Measurements from ENCODE around the gene THSD4. TPM values are rescaled to one million over a fixed set of nuclear protein-coding genes. Genes with fewer than 3 reads are reported as not detected.

The THSD4 gene
- total RNA-seq, 1 experiment from 2014 or later: 0.29 TPM

GRCh38 chr15:71085809-71086208 lies 29.5 kb upstream of the THSD4 start:
- peaks cover 12% of the 10 kb centered on the region for H3K27me3 Mint-ChIP-seq (ENCODE audit: insufficient read depth, unreplicated experiment)
- intact Hi-C loops (cut with micrococcal nuclease; ENCODE audit: unreplicated experiment): no loop called here
- H3K4me1 Mint-ChIP-seq (ENCODE audit: low read depth, unreplicated experiment): no peaks in the 10 kb centered on the region
- no peak for DNase-seq
- Histone ChIP-seq H3K9me3 (no peaks in the 10 kb centered on the region), H3K4me1 (no peaks in the 10 kb centered on the region), H3K4me3 (ENCODE audit: low read depth, low read length) (no peak overlapping the region), H3K36me3 (ENCODE audit: control insufficient read depth, insufficient read depth, low read length) (no peaks in the 10 kb centered on the region), H3K27me3 (replicated peaks; ENCODE audit: control insufficient read depth, insufficient read depth, low read length) (no peaks in the 10 kb centered on the region)
- no peak overlapping the region for H3K27ac Mint-ChIP-seq (ENCODE audit: unreplicated experiment)
- no TSS peak for BruUV-seq (replicated peaks)
- H3K9me3 Mint-ChIP-seq (ENCODE audit: unreplicated experiment): peaks cover 9% of the 10 kb centered on the region
- ChIA-PET POLR2A (no interaction called here), CTCF (no interaction called here)
- H3K4me3 Mint-ChIP-seq (ENCODE audit: unreplicated experiment): no peak overlapping the region
- no peaks in the 10 kb centered on the region for H3K36me3 Mint-ChIP-seq (ENCODE audit: insufficient read depth, unreplicated experiment)
- TF ChIP-seq, protein P1, sequence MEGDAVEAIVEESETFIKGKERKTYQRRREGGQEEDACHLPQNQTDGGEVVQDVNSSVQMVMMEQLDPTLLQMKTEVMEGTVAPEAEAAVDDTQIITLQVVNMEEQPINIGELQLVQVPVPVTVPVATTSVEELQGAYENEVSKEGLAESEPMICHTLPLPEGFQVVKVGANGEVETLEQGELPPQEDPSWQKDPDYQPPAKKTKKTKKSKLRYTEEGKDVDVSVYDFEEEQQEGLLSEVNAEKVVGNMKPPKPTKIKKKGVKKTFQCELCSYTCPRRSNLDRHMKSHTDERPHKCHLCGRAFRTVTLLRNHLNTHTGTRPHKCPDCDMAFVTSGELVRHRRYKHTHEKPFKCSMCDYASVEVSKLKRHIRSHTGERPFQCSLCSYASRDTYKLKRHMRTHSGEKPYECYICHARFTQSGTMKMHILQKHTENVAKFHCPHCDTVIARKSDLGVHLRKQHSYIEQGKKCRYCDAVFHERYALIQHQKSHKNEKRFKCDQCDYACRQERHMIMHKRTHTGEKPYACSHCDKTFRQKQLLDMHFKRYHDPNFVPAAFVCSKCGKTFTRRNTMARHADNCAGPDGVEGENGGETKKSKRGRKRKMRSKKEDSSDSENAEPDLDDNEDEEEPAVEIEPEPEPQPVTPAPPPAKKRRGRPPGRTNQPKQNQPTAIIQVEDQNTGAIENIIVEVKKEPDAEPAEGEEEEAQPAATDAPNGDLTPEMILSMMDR (IDR thresholded peaks at IDR 0.05; ENCODE audit: insufficient read depth in 1 of 2, low read depth in 1 of 2, low read length in 1 of 2, severe bottlenecking in 1 of 2, unreplicated experiment in 1 of 2): no peak

DNA sequence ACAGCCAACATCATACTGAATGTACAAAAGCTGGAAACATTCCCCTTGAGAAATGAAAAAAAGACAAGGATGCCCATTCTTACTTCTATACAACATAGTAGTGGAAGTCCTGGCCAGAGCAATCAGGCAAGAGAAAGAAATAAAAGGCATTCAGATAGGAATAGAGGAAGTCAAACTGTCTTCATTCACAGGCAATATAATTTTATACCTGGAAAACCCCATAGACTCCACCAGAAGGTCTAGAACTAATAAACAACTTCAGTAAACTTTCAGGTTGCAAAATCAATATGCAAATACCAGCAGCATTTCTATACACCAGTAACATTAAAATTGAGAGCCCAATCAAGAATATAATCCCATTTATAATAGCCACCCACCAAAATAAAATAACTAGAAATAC lies 27.1 kb upstream of the THSD4 start:
- ChIA-PET CTCF (no interaction called here), POLR2A (no interaction called here)
- Mint-ChIP-seq H3K4me3 (ENCODE audit: unreplicated experiment) (no peak overlapping the region), H3K4me1 (ENCODE audit: low read depth, unreplicated experiment) (no peaks in the 10 kb centered on the region), H3K27me3 (ENCODE audit: insufficient read depth, unreplicated experiment) (peaks cover 3% of the 10 kb centered on the region), H3K36me3 (ENCODE audit: insufficient read depth, unreplicated experiment) (no peaks in the 10 kb centered on the region), H3K9me3 (ENCODE audit: unreplicated experiment) (peaks cover 9% of the 10 kb centered on the region), H3K27ac (ENCODE audit: unreplicated experiment) (no peak overlapping the region)
- Histone ChIP-seq H3K36me3 (ENCODE audit: control insufficient read depth, insufficient read depth, low read length) (no peaks in the 10 kb centered on the region), H3K27me3 (replicated peaks; ENCODE audit: control insufficient read depth, insufficient read depth, low read length) (no peaks in the 10 kb centered on the region), H3K9me3 (no peaks in the 10 kb centered on the region), H3K4me1 (no peaks in the 10 kb centered on the region), H3K4me3 (ENCODE audit: low read depth, low read length) (no peak overlapping the region)
- no peak for DNase-seq
- TF ChIP-seq, protein P1 (IDR thresholded peaks at IDR 0.05; ENCODE audit: insufficient read depth in 1 of 2, low read depth in 1 of 2, low read length in 1 of 2, severe bottlenecking in 1 of 2, unreplicated experiment in 1 of 2): no peak
- no TSS peak for BruUV-seq (replicated peaks)
- intact Hi-C loops (cut with micrococcal nuclease; ENCODE audit: unreplicated experiment): no loop called here

DNA sequence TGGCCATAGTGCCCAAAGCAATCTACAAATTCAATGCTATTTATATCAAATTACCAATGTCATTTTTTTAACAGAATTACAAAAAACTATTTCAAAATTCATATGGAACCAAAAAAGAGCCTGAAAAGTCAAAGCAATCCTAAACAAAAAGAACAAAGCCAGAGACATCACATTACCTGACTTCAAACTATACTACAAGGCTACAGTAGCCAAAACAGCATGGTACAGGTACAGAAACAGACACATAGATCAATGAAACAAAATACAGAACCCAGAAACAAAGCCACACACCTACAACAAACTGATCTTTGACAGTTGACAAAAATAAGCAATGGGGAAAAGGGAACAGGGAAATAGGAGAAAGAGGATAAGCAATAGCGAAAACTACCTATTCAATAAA lies 26.6 kb upstream of the THSD4 start:
- DNase-seq: no peak
- ChIA-PET POLR2A (no interaction called here), CTCF (no interaction called here)
- peaks cover 3% of the 10 kb centered on the region for H3K27me3 Mint-ChIP-seq (ENCODE audit: insufficient read depth, unreplicated experiment)
- Histone ChIP-seq H3K36me3 (ENCODE audit: control insufficient read depth, insufficient read depth, low read length) (no peaks in the 10 kb centered on the region), H3K4me1 (no peaks in the 10 kb centered on the region), H3K4me3 (ENCODE audit: low read depth, low read length) (no peak overlapping the region), H3K27me3 (replicated peaks; ENCODE audit: control insufficient read depth, insufficient read depth, low read length) (no peaks in the 10 kb centered on the region), H3K9me3 (no peaks in the 10 kb centered on the region)
- BruUV-seq (replicated peaks): no TSS peak
- no peak overlapping the region for H3K4me3 Mint-ChIP-seq (ENCODE audit: unreplicated experiment)
- TF ChIP-seq, protein P1 (IDR thresholded peaks at IDR 0.05; ENCODE audit: insufficient read depth in 1 of 2, low read depth in 1 of 2, low read length in 1 of 2, severe bottlenecking in 1 of 2, unreplicated experiment in 1 of 2): no peak
- peaks cover 9% of the 10 kb centered on the region for H3K9me3 Mint-ChIP-seq (ENCODE audit: unreplicated experiment)
- intact Hi-C loops (cut with micrococcal nuclease; ENCODE audit: unreplicated experiment): no loop called here
- H3K36me3 Mint-ChIP-seq (ENCODE audit: insufficient read depth, unreplicated experiment): no peaks in the 10 kb centered on the region
- no peaks in the 10 kb centered on the region for H3K4me1 Mint-ChIP-seq (ENCODE audit: low read depth, unreplicated experiment)
- no peak overlapping the region for H3K27ac Mint-ChIP-seq (ENCODE audit: unreplicated experiment)
